ENCODE measurements around the gene TMCC1.
"Not testable (repeated sequence)": the region's sequence is repeated elsewhere in the genome, so short reads cannot be mapped to it uniquely, and the experiment has no call there.

TMCC1 gene

DNA sequence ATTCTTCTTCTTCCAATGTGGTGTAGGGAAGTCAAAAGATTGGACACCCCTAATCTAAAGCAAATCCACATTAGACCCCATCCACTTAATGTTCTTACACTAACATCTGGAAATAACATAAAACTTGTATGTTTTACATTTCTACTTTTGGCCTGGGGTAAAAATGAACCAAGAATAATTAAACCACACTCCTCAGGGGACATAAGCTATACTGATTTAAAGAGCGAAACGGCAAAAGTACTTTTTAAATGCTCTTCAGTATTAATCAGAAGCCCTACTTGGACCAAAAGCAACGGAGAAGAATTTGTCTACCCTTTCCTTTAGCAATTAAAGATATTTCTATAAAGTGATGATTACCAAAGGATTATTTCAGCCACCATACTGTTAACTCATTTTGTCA, 123.9 kb downstream of the TMCC1 start:
- no peak for DNase-seq

DNA sequence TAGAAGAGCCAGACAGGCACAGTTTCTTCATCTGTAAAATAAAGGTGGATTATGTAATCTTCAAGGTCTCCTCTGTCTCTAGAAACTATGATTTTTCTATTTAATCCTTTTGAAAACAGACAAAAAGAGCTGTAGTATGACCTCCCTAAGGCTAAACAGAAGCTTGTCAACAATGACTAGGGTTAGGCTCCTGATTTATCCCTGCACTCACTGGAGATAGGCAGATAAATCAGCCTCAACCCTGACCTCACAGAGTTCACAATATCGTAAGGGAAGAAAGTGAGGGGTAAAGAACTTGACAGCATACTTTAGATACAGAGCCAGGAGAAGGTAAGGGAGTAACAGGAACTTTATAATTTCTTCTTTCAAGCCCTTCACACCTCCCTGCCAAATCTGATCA, 124.8 kb downstream of the TMCC1 start:
- no peak for DNase-seq

DNA sequence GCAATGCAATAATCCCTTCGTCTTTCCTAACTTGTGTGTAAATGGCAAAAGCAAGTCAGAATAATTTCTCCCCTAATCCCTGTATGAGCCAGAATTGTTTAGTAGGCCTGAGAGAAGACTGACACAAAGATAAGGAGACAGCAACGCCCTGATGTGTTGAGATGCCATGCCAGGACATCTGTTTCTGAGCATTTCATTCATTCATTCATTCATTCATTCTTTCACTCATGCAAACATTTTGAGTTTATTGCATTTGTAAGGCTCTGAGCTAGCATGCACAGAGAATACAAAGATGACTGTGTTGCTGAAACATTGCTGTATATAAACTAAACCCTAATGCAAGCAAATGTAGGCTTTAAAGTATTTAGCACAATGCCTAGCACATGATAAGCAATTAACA, 127.4 kb downstream of the TMCC1 start:
- DNase-seq, result no peak

DNA sequence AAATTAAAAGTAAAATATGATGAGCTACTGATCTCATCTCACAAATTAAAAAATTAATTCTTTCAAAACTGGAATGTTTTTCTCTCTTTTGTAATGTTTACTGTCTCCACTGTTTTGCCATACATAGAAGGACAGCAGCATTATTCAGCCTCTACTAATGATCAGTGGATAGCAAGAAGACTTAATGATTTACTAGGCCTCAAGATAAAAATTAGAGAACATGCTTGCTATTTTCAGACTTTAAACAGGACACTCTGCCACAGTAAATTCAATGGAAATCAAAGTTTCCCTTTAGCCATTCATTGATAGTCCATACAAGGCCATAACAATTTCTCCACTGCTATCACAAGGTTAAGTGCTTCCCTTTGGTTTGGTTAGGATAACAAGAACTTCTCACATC, 129.4 kb downstream of the TMCC1 start:
- DNase-seq, result no peak

DNA sequence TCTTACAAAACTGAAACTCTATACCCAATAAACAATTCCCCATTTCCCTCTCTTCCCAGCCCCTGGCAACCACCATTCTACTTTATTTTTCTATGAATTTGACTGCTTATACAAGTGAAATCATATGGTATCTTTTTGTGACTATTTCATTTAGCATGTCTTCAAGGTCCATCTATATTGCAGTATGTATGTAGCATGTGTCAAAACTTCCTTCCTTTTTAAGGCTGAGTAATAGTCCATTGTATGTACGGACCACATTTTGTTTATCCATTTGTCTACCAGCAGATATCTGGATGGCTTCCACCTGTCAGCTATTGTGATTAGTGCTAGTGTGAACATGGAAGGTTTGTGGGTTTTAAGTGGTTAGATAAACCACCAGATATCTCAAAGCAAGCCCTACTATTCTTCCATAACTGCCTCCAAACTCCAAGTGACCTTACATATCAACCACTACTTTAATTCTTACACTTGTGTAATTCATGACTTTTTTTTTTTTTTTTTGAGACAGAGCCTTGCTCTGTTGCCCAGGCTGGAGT, 134.7 kb downstream of the TMCC1 start:
- DNase-seq, result no peak

DNA sequence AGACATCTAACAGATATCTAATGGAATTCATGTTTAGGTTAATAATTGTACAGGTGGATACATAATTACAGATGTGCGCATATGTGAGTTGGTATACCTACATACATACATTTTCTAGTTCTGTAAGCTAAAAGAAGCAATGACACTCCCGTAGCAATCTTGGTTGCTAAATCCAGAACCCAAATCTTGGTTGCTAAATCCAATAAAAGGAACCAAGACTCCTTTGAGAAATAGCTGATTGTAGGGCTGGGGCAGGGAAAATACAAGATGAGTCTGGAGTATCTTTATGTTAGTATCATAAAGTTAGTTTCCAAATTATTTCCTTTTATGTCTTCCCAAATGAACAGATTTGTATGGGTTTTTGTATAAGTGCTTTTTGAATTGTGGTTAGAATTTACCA, 135.2 kb downstream of the TMCC1 start:
- no peak for DNase-seq

- DNase-seq, result no peak
Observed at GRCh38 chr3:129756871-129757270, 136.6 kb downstream of the TMCC1 start.

- DNase-seq, result not testable (repeated sequence)
Observed at GRCh38 chr3:129751105-129751504, 142.4 kb downstream of the TMCC1 start.

DNA sequence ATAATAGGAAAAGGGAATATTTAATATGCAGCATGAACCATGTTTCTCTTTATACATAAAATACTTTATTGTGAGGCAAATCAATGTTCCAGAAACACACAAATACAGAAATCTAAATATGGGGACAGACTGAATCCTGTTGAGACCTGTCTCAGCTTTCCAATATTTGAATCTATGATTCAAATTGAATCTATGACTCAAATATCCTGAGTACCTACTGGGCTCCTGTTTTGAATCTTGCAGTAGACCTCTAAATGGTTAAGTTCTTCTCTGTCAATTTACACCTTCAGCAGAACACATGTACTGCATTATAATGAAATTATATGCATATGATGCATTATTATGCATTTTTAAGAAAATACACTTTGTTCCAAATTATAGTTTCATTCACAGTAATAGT, 143.8 kb downstream of the TMCC1 start:
- no peak for DNase-seq

DNA sequence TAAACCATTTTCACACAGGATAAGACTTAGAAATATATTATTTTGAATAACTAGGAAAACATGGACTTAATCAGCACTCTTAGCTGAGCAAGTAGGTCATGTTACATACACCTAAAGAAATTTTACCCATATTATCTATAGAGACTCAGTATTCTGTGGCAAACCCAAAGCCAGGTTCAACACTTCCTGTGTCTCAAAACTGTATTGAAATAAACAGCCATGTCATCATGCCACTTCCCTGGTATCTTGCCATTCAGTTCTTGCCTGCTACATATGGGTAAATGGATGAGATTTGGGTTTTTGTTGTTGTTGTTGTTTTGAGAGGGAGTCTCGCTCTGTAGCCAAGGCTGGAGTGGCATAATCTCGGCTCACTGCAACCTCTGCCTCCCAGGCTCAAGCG, 145.5 kb downstream of the TMCC1 start:
- no peak for DNase-seq

DNA sequence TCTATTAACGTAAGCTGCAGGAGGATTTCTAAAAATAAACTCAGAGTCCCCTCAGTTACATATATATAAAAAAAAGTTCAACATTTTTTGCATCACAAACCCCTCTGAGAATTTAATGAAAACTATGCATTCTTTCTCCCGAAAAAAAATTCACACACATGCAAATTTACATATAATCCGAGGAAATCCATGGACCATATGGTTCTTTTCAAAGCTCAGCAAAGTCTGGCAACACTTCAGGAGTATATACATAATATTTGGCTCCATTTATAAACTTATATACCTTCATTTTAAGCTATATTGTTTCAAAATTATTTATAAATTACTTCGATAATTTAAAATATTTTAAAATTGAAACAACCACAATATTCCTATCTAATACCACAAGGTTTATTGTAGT, 146.4 kb downstream of the TMCC1 start:
- DNase-seq, result no peak

- DNase-seq, result no peak
Observed at GRCh38 chr3:129746629-129747028, 146.9 kb downstream of the TMCC1 start.

GRCh38 chr3:129745253-129745652, 148.3 kb downstream of the TMCC1 start:
- DNase-seq, result no peak

- DNase-seq, result no peak
Observed at GRCh38 chr3:129741794-129742193, 151.7 kb downstream of the TMCC1 start.

DNA sequence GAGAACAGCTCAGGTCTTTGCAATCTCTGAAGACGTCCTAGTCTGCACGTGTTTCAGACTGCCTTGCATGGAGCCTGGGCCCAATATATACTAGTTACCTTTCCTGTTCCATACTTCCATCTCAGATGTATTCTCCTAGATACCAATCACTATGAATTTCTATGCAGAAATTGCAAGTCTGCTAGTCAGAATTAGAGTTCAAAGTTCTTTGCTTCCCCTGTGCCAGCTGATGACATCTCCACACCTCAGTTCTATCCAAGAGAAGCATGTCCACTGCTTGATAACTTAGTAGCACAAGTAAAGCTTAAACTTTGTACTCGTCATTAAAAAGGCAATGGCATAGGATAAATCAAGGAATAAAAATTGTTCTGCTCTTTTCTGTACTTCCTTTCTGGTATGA, 153.4 kb downstream of the TMCC1 start:
- no peak for DNase-seq

- no peak for DNase-seq
Observed at GRCh38 chr3:129739634-129740033, 153.9 kb downstream of the TMCC1 start.

DNA sequence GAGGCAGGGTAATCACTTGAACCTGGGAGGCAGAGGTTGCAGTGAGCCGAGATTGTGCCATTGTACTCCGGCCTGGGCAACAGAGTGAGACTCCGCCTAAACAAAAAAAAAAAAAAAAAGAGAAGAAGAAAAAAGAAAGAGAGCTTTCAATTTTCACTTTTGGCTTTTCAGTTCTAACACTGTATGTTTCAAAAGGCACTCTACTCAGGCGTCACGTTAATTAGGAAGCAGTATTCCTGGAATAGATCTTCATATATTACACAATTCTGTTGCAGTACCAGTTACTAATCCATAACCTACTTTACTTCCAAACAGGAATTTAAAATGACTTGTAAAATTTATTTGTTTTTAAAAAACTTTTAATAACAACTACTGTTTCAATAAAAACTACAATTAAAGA, 155.3 kb downstream of the TMCC1 start:
- no peak for DNase-seq

- no peak for DNase-seq
Observed at GRCh38 chr3:129736070-129736469, 157.4 kb downstream of the TMCC1 start.

DNA sequence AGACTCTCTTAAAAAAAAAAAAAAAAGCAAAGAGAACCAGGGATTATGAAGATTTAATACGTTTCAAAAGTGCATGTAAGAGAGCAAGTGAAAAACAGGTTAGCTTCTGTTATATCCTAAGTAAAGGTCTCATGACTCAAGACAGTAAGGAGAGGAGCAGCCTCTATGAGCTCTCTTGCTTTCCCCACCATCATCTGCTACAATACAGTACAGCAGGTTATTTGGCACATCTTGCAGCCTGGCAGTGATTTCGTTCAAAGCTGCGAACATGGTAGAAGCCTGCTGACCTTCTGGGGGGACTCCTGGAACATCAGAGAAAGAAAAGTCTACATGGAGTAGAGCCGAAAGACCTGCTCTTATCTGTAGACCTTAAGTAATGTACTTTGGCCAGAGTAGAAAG, 157.9 kb downstream of the TMCC1 start:
- no peak for DNase-seq

- DNase-seq, result no peak
Observed at GRCh38 chr3:129734449-129734848, 159.1 kb downstream of the TMCC1 start.

GRCh38 chr3:129732200-129732876, 161.2 kb downstream of the TMCC1 start:
- no peak for DNase-seq

DNA sequence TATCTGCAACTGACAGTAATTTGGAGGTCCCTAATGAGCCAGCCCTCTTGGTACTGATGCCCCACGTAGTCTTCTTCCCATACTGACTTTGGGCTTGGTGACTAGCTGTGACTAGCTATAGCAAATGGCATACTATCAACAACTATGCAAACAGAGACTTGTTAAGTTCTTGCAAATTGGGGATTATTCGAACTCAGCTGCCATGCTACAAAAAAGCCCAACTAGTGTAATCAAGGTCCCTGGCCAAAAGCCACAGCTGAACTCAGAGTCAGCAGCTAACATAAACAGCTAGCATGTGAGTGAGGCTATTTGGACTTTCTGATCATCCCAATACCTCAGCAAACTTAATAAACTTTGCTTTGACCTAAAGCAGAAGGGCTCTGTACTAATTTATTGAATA, 165.8 kb downstream of the TMCC1 start:
- no peak for DNase-seq

DNA sequence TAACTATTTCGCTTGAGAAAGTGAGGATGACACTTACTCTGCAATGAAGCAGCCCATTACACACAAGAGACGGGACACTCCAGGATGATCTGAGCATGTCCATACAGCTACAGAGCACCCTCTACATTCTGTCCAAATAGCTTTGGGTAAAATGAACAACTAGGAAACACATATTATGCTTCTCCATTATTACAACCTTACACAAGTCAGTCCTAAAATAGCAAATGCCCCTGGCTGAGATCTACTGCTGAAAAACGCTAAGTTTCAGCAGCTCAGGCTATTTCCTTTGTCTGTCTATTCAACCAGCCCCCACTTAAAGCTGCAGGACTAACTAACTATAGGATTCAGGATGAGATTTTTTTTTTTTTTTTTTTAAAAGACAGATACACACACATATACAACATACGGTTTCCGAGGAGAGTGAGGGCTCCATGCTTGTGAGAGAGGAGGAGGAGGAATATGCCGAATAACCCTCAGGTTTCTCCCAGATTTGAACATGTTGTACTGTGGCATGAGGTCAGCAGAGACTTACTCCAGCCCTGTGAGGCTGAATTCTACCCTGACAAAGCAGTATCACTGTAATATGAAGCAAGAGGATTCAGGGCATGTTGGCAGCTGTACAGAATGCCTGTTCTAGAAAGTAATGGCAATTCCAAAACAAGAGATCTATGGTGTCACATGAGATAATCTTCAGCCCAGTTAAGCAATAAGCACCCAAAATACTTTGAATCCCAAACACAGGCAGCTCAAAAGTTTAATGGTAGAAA, 169.8 kb downstream of the TMCC1 start:
- no peak for DNase-seq

DNA sequence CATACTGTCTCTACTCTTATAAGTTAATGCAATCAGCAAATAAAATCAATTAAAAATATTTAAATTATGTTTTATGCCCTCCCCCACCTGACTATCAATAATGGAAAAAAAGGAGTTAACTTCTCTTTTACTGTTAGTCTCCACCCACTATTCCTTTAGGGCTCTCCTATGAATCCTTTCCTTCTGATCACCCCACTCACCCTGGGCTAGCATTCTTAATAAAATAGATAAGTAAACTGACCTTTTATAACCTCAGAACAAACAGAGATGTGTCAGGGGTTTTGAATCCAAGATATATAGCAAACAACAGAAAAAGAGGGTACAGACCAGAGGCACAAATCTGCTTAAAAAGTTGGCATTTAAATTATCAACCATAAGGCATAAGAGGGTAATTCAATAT, 171.0 kb downstream of the TMCC1 start:
- DNase-seq, result no peak

DNA sequence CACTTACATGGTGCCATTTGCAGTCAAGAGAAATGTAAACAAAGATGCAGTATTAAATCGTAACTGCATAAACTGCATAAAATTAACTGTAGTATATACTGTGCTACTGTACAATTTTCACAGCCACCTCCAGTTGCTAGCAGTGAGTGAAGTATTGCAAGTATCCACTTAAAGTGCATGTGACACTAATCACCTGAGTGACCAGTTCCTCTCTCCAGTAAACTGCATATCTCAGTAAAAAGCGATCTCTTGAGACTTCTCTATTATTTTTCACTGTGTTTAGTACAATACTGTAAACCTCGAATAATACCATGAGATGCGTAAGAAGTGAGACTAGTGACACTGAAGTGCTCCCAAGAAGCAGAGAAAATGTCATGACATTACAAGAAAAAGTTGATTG, 175.3 kb downstream of the TMCC1 start:
- no peak for DNase-seq

Data from 8988T (cell line).